GM20000 (cell line): ENCODE results near the gene KDF1.
A peak's percentile ranks its signal among the peaks of the same experiment; 100 is the strongest.

ENCODE experiments used
- DNase-seq: peaks from one replicate; pipeline ENCODE4 v3.0.0; 2012; ENCODE audit warnings: low spot score
- CTCF ChIP-seq: IDR thresholded peaks from 2 replicates; pipeline ENCODE4 v1.5.1; 2012; ENCODE audit warnings: mild to moderate bottlenecking, control low read depth; ENCODE audit errors: extremely low read depth, missing control alignments

The KDF1 gene

GRCh38 chr1:26998429-26999300, 38.4 kb upstream of the KDF1 start:
- TF ChIP-seq CTCF: no peak

GRCh38 chr1:26996665-26997064, 36.4 kb upstream of the KDF1 start:
- no peak for TF ChIP-seq CTCF
- DNase-seq: no peak

More at GRCh38 chr1:26998429-26999300, 38.4 kb upstream of the KDF1 start:
- no peak for DNase-seq

GRCh38 chr1:26996024-26996423, 35.8 kb upstream of the KDF1 start:
- no peak for DNase-seq
- TF ChIP-seq CTCF: no peak

GRCh38 chr1:26994787-26995517, 34.7 kb upstream of the KDF1 start:
- no peak for DNase-seq
- no peak for TF ChIP-seq CTCF

GRCh38 chr1:26994020-26994786, 33.9 kb upstream of the KDF1 start:
- TF ChIP-seq CTCF: no peak
- peak; percentile 65 for DNase-seq

- peak; percentile 96 for DNase-seq
- TF ChIP-seq CTCF: no peak
Measured at GRCh38 chr1:26993237-26994019, 33.2 kb upstream of the KDF1 start, which contains the start of gene TRNP1. Gene TRNP1 (plus strand): TSS chr1:26993692. CDS start chr1:26993787, 95 bp downstream.
